Testis (tissue), 3 donors: ENCODE measurements around the gene NCBP3. TPM values are rescaled to one million over a fixed set of nuclear protein-coding genes. Genes with fewer than 3 reads are reported as not detected.

Experiments
- DNase-seq: peaks from one replicate; pipeline ENCODE4 v3.0.0-alpha.2; 2019
- H3K27ac ChIP-seq, 2 donors: fragments of 200-600 bp; sonication (generic); one replicate each; pipeline ENCODE4 v1.5.1; 2019
- H3K27me3 ChIP-seq: fragments of 200-600 bp; sonication (generic); one replicate; pipeline ENCODE4 v1.5.1; 2019
- H3K36me3 ChIP-seq: fragments of 200-600 bp; sonication (generic); one replicate; pipeline ENCODE4 v1.5.1; 2017; ENCODE audit warnings: low read depth; ENCODE audit errors: missing control alignments
- H3K4me1 ChIP-seq: fragments of 200-600 bp; sonication (generic); one replicate; pipeline ENCODE4 v1.5.1; 2019
- H3K4me3 ChIP-seq, 2 donors: fragments of 200-600 bp; sonication (generic); one replicate each; pipeline ENCODE4 v1.5.1; 2017 to 2019
- H3K9me3 ChIP-seq: fragments of 200-600 bp; sonication (generic); one replicate; pipeline ENCODE4 v1.5.1; 2017
- POLR2A ChIP-seq: fragments of 450-650 bp; IDR thresholded peaks from one replicate; pipeline ENCODE4 v1.6.1; 2017; ENCODE audit warnings: antibody characterized with exemption, mild to moderate bottlenecking, moderate library complexity
- WGBS, 2 donors: methylation state at CpG; one replicate each; pipeline ENCODE4 v1.1.5; 2018; 5-methylcytosine and 5-hydroxymethylcytosine counted together
- intact Hi-C: fragments of 100-400 bp; cut with DNase I; formaldehyde crosslinking; loops from one replicate; pipeline ENCODE4 v1.15.1; 2023; ENCODE audit warnings: low total_unique reads
- polyA plus RNA-seq: library from polyadenylated mRNA; stranded (reverse); fragments of 350-450 nt; fragmentation: Illumina TruSeq; extraction: RNeasy Lipid Tissue Mini Kit (QIAGEN cat#74804); gene quantifications from one replicate; pipeline ENCODE4 v1.2.3, GENCODE V29; 2014; ENCODE audit warnings: low read depth, low replicate concordance; ENCODE audit not compliant: insufficient read depth
- total RNA-seq, 2 donors: library from RNA; depleted of rRNA; stranded (reverse); fragments of >200 nt; gene quantifications; one replicate each; pipeline ENCODE4 v1.2.3, GENCODE V29; 2016
- TF ChIP-seq, protein P1 (sequence below), 3 experiments: fragments of 450-650 bp in 2 of 3; fragments of 200-600 bp in 1 of 3; sonication (generic) in 1 of 3; IDR thresholded peaks; one replicate each; pipeline ENCODE4 v1.5.1; 2016 to 2019; ENCODE audit warnings: antibody characterized with exemption in 3 of 3, mild to moderate bottlenecking in 2 of 3, moderate library complexity in 1 of 3

The NCBP3 gene
- total and polyA plus RNA-seq, 3 donors from 2014 or later: 37.2 to 61.6 (median 37.7) TPM

DNA sequence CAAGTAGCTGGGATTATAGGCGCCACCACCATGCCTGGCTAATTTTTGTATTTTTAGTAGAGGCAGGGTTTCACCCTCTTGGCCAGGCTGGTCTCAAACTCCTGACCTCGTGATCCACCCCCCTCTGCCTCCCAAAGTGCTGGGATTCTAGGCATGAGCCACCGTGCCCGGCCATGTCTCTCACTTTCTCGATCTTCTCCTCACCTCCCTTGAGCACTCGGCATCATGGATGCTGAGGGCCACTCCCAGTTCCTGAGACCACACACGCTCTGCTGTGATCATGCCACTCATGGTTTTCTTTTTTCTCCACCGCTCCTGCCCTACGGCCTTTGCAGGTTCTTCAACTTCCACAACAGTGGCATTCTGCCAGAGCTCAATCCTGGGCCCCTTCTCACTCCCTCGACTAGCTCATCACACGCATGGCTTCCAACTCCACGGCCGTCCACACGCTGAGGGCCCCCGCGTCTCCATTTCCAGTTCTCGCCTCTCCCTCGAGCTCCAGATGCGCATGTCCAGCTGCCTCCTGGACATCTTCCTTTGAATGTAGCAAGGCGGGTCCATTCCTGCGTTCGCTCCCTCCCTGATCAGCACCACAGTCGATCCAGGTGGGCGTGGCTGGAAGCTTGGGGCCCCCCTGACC, 5.5 kb upstream of the NCBP3 start:
- intact Hi-C loops: no loop called here
- no peak for DNase-seq
- Histone ChIP-seq H3K36me3 (no peaks in the 10 kb centered on the region), H3K27ac (no peak overlapping the region), H3K9me3 (no peaks in the 10 kb centered on the region), H3K4me3 (no peak overlapping the region), H3K4me1 (no peaks in the 10 kb centered on the region), H3K27me3 (no peaks in the 10 kb centered on the region)
- WGBS, 2 donors: 83 to 91% methylated on average over 23 to 24 of the region's 24 CpGs
- TF ChIP-seq, protein P1, sequence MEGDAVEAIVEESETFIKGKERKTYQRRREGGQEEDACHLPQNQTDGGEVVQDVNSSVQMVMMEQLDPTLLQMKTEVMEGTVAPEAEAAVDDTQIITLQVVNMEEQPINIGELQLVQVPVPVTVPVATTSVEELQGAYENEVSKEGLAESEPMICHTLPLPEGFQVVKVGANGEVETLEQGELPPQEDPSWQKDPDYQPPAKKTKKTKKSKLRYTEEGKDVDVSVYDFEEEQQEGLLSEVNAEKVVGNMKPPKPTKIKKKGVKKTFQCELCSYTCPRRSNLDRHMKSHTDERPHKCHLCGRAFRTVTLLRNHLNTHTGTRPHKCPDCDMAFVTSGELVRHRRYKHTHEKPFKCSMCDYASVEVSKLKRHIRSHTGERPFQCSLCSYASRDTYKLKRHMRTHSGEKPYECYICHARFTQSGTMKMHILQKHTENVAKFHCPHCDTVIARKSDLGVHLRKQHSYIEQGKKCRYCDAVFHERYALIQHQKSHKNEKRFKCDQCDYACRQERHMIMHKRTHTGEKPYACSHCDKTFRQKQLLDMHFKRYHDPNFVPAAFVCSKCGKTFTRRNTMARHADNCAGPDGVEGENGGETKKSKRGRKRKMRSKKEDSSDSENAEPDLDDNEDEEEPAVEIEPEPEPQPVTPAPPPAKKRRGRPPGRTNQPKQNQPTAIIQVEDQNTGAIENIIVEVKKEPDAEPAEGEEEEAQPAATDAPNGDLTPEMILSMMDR (IDR thresholded peaks at IDR 0.05): no peak
- TF ChIP-seq POLR2A: no peak

DNA sequence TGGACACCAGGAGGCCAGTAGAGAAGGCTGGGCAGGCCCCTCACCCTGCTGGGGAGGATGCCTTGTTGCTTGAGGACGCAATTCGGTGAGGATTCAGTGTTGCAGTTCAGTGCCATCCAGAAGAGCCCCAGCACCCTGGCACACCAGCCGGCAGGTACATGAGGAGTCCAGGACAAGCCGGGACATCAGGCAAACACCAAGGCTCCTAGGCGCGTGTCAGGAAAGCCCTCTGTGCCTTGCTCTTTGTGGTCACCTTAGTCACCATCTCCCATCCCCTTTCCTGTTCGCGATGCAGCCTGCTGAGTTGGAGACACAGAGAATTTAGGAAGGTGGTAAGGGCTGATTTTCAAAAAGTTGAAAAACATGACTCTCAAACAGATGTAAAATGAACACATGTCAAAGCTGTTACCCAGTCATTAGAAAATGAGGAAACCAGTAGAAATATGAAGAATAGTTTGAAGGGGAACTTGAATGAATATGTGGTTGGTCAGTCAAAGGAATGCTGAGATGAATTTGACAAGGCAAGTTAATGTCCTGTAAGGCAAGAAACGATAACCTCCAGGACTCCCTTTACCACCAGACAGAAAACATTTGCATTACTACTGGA, 2.3 kb upstream of the NCBP3 start:
- TF ChIP-seq, protein P1 (IDR thresholded peaks at IDR 0.05): no peak
- TF ChIP-seq POLR2A: no peak
- H3K27ac ChIP-seq: no peak overlapping the region
- intact Hi-C loops: no loop called here
- H3K4me1 ChIP-seq: peaks cover 7% of the 10 kb centered on the region
- no peaks in the 10 kb centered on the region for H3K27me3 ChIP-seq
- WGBS, 2 donors: 81 to 82% methylated on average over 7 to 9 of the region's 9 CpGs
- DNase-seq: no peak
- H3K36me3 ChIP-seq: no peaks in the 10 kb centered on the region
- H3K9me3 ChIP-seq: no peaks in the 10 kb centered on the region
- no peak overlapping the region for H3K4me3 ChIP-seq

DNA sequence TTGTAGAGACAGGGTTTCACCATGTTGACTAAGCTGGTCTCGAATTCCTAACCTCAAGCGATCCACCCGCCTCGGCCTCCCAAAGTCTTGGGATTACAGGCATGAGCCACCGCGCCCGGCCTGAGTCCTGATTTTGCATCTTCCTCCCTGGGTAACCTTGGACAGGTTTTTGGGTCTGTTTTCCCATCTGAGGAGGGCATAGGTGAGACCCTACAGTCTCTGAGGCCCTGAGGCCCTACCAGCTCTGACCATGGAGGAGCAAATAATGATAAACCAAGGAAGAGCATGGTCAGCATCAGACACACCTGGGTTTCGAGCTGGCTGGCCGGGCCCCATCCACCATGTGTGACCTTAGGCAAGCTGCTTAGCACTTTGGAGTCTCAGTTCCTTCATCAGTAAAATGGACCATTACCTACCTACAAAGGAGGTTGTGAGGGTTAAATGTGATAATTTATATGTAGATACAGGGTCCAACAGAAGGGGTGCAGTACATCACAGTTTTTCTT, 1.2 kb upstream of the NCBP3 start:
- no peak for DNase-seq
- intact Hi-C loops: no loop called here
- Histone ChIP-seq H3K36me3 (no peaks in the 10 kb centered on the region), H3K27ac (no peak overlapping the region), H3K4me3 (no peak overlapping the region), H3K27me3 (no peaks in the 10 kb centered on the region), H3K9me3 (no peaks in the 10 kb centered on the region), H3K4me1 (peaks cover 7% of the 10 kb centered on the region)
- TF ChIP-seq, protein P1 (IDR thresholded peaks at IDR 0.05): no peak
- no peak for TF ChIP-seq POLR2A
- WGBS, 2 donors: 79 to 92% methylated on average over 9 of the region's 9 CpGs

DNA sequence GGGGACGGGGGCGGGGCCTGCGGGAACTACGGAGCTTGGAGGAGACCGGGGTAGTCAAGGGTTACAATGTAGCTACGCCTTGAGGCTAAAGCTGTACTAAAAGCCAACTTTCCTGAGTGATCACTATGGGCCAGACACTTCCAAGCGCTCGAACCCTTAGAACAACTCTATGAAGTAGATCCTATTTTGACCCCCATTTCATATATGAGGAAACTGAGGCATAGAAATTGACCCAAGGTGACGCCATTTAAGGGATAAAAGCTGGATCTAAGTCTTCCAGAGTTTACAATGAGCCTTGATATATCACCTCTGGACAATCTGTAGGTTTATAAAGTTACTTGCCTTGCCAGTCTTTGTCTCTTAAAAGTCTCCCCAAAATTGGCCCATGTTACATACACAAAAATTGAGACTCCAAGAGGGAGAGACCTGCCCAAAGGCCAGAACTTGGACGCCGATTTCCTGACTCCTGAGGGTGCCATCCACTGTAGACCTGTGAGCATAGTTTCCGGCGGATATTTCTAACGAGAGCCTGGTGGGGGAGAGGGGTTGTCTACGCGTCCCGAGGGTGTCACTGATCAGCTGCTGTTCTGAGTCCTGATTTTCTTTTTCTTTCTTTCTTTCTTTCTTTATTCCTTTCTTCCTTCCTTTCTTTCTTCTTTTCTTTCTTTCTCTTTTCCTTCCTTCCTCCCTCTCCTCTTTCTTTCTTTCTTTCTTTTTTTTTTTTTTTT, 555 bp upstream of the NCBP3 start:
- WGBS, 2 donors: 34 to 39% methylated on average over 17 of the region's 17 CpGs
- peaks cover 7% of the 10 kb centered on the region for H3K4me1 ChIP-seq
- H3K36me3 ChIP-seq: no peaks in the 10 kb centered on the region
- no peak for DNase-seq
- H3K27ac ChIP-seq: peak overlapping the region; percentile 80 to 88
- H3K4me3 ChIP-seq: peak overlapping the region; percentile 92 to 97
- no peaks in the 10 kb centered on the region for H3K27me3 ChIP-seq
- H3K9me3 ChIP-seq: no peaks in the 10 kb centered on the region
- TF ChIP-seq, protein P1 (IDR thresholded peaks at IDR 0.05): no peak
- no peak for TF ChIP-seq POLR2A
- intact Hi-C loops: no loop called here
